Vagina (tissue), 2 donors: ENCODE measurements around the gene APOL5.

Experiments used
- POLR2A ChIP-seq, 2 donors: fragments of 450-650 bp; IDR thresholded peaks; one replicate each; pipeline ENCODE4 v1.6.1; 2017; ENCODE audit warnings: antibody characterized with exemption in 2 of 2, mild to moderate bottlenecking in 2 of 2, moderate library complexity in 2 of 2
- POLR2AphosphoS5 ChIP-seq, 2 donors: sonication (generic); formaldehyde crosslinking; IDR thresholded peaks; one replicate each; pipeline ENCODE4 v1.9.0; 2017; ENCODE audit warnings: antibody characterized with exemption in 2 of 2, mild to moderate bottlenecking in 2 of 2, low read depth in 1 of 2; ENCODE audit not compliant: insufficient read depth in 1 of 2
- TF ChIP-seq, protein P1 (sequence below), 3 experiments: fragments of 450-650 bp in 2 of 3; fragments of 200-600 bp in 1 of 3; sonication (generic) in 1 of 3; IDR thresholded peaks; one replicate each; pipeline ENCODE4 v1.5.1; 2017 to 2019; ENCODE audit warnings: antibody characterized with exemption in 3 of 3, mild to moderate bottlenecking in 2 of 3, moderate library complexity in 2 of 3

DNA sequence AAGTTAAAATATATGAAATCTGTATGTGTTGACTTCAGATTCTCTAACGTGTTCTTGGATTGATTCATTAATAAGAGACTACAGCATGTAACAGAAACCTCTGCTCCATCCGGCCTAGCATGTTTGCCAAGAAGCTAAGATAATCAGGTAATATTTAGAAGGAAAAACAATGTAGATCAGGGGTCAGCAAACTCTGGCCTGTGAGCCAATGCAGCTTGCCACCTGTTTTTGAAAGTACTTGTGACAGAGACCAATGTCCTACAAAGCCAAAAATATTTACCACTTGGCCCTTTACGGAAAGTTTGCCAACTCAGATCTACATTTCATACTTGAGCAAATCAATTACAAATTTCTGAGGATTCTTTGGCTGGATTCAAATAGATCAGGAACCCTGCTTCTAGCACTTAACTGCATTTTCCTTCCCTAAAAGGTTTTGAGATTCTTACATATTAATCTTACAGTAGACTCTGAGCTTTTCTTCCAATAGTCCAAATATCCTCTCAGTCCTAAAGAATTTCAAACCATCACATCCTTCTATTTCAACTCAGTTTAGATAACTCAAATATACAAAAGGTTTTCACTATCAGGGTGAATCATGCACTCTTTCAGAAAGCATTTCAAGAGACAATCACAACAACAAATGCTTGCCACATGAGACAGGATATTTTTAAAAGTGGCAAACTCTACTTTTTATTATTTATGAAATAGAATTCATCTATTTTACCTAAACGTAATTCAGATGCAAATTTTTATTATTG is 29.5 kb downstream of the APOL5 start:
- TF ChIP-seq, protein P1, sequence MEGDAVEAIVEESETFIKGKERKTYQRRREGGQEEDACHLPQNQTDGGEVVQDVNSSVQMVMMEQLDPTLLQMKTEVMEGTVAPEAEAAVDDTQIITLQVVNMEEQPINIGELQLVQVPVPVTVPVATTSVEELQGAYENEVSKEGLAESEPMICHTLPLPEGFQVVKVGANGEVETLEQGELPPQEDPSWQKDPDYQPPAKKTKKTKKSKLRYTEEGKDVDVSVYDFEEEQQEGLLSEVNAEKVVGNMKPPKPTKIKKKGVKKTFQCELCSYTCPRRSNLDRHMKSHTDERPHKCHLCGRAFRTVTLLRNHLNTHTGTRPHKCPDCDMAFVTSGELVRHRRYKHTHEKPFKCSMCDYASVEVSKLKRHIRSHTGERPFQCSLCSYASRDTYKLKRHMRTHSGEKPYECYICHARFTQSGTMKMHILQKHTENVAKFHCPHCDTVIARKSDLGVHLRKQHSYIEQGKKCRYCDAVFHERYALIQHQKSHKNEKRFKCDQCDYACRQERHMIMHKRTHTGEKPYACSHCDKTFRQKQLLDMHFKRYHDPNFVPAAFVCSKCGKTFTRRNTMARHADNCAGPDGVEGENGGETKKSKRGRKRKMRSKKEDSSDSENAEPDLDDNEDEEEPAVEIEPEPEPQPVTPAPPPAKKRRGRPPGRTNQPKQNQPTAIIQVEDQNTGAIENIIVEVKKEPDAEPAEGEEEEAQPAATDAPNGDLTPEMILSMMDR (IDR thresholded peaks at IDR 0.05), result no peak
- no peak for TF ChIP-seq POLR2AphosphoS5 (IDR thresholded peaks at IDR 0.05; ENCODE audit: insufficient read depth in 1 of 2, low read depth in 1 of 2)
- no peak for TF ChIP-seq POLR2A (IDR thresholded peaks at IDR 0.05)
